Esophagus squamous epithelium (tissue), 4 donors: ENCODE results near the gene PKDCC.

Source experiments
- CTCF ChIP-seq, 6 experiments: fragments of 450-650 bp in 4 of 6; fragments of 200-600 bp in 2 of 6; sonication (generic) in 2 of 6; IDR thresholded peaks; one replicate each; pipeline ENCODE4 v1.5.1; 2016 to 2019; ENCODE audit warnings: antibody characterized with exemption in 6 of 6, mild to moderate bottlenecking in 4 of 6, moderate library complexity in 4 of 6
- POLR2A ChIP-seq, 4 donors: fragments of 450-650 bp; IDR thresholded peaks; one replicate each; pipeline ENCODE4 v1.6.1; 2017; ENCODE audit warnings: antibody characterized with exemption in 4 of 4, mild to moderate bottlenecking in 4 of 4, moderate library complexity in 3 of 4

GRCh38 chr2:41998186-41999127 is 49.4 kb upstream of the PKDCC start:
- TF ChIP-seq CTCF (IDR thresholded peaks at IDR 0.05) (no peak), POLR2A (IDR thresholded peaks at IDR 0.05) (no peak)
